ENCODE measurements around the gene CNOT1.

- TF ChIP-seq CTCF (conservative IDR thresholded peaks at IDR 0.05 in 1 of 2, IDR thresholded peaks at IDR 0.05 in 1 of 2; ENCODE audit: extremely low read depth in 1 of 2, insufficient read depth in 1 of 2, low read depth in 1 of 2, low read length in 2 of 2): no peak
- TF ChIP-seq EZH2 (IDR thresholded peaks at IDR 0.05; ENCODE audit: borderline replicate concordance, low read length): no peak
Observed at GRCh38 chr16:58475091-58475619, 154.5 kb downstream of the CNOT1 start.
